Ishikawa (cell line): ENCODE data around the gene EFHD1.

Source experiments
- CEBPB ChIP-seq: IDR thresholded peaks from 2 replicates; pipeline ENCODE4 v1.6.1; 2012
- EGR1 ChIP-seq: IDR thresholded peaks from 2 replicates; pipeline ENCODE4 v1.6.1; 2012
- EP300 ChIP-seq: IDR thresholded peaks from 2 replicates; pipeline ENCODE4 v1.6.1; 2012; ENCODE audit warnings: borderline replicate concordance
- FOXM1 ChIP-seq: IDR thresholded peaks from 2 replicates; pipeline ENCODE4 v1.6.1; 2012; ENCODE audit warnings: low read depth, borderline replicate concordance
- RAD21 ChIP-seq: IDR thresholded peaks from 2 replicates; pipeline ENCODE4 v1.6.1; 2012; ENCODE audit warnings: low read depth
- REST ChIP-seq: IDR thresholded peaks from 2 replicates; pipeline ENCODE4 v1.6.1; 2012; ENCODE audit warnings: low read depth, mild to moderate bottlenecking
- TAF1 ChIP-seq: IDR thresholded peaks from 2 replicates; pipeline ENCODE4 v1.6.1; 2012; ENCODE audit warnings: low read depth, mild to moderate bottlenecking
- TCF12 ChIP-seq: IDR thresholded peaks from 2 replicates; pipeline ENCODE4 v1.6.1; 2012; ENCODE audit warnings: low read depth
- TEAD4 ChIP-seq: IDR thresholded peaks from 2 replicates; pipeline ENCODE4 v1.6.1; 2012
- YY1 ChIP-seq: IDR thresholded peaks from 2 replicates; pipeline ENCODE4 v1.6.1; 2012; ENCODE audit warnings: low read depth
- ZBTB7A ChIP-seq: IDR thresholded peaks from 2 replicates; pipeline ENCODE4 v1.6.1; 2012; ENCODE audit warnings: low read depth
- TF ChIP-seq, protein P1 (sequence below): IDR thresholded peaks from 2 replicates; pipeline ENCODE4 v1.6.1; 2012
- TF ChIP-seq, protein P2 (sequence below): IDR thresholded peaks from 2 replicates; pipeline ENCODE4 v1.6.1; 2012

GRCh38 chr2:232647261-232647660 is 13.9 kb downstream of the EFHD1 start:
- TF ChIP-seq EGR1, result no peak
- TF ChIP-seq YY1, result no peak
- TF ChIP-seq, protein P1, sequence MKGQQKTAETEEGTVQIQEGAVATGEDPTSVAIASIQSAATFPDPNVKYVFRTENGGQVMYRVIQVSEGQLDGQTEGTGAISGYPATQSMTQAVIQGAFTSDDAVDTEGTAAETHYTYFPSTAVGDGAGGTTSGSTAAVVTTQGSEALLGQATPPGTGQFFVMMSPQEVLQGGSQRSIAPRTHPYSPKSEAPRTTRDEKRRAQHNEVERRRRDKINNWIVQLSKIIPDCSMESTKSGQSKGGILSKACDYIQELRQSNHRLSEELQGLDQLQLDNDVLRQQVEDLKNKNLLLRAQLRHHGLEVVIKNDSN, result no peak
- TF ChIP-seq, protein P2, sequence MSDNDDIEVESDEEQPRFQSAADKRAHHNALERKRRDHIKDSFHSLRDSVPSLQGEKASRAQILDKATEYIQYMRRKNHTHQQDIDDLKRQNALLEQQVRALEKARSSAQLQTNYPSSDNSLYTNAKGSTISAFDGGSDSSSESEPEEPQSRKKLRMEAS, result no peak
- TF ChIP-seq TEAD4, result no peak
- no peak for TF ChIP-seq FOXM1
- no peak for TF ChIP-seq ZBTB7A
- no peak for TF ChIP-seq RAD21
- TF ChIP-seq REST, result no peak
- TF ChIP-seq TCF12, result no peak
- no peak for TF ChIP-seq CEBPB
- TF ChIP-seq EP300, result no peak
- TF ChIP-seq TAF1, result no peak
